GM12873 (cell line): Measurements from ENCODE around the gene INPP4B.

Experiments
- TF ChIP-seq, protein P1 (sequence below): IDR thresholded peaks from 2 replicates; pipeline ENCODE4 v1.5.1; 2012; ENCODE audit warnings: low read depth, mild to moderate bottlenecking, moderate library complexity, low read length, control low read depth; ENCODE audit not compliant: insufficient read depth; ENCODE audit errors: missing control alignments

INPP4B gene

DNA sequence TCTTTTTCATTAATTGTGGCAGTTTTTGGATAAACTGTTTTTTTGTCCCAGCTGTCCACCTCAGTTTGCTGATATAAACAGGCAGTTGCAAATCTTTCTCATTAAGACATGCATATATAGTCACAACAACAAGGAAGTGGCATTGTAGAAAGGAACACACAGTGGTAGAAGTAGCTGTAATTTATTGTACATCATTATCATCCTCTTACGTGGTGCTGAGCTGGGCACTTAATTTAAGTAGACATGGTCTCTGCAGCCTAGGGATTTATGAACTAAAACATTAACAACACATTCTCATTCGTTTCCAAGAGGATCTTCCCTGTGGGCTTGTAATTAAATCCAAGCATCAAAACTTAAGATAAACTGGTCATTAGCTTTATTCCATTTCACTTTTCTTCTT, 500.2 kb downstream of the INPP4B start:
- TF ChIP-seq, protein P1, sequence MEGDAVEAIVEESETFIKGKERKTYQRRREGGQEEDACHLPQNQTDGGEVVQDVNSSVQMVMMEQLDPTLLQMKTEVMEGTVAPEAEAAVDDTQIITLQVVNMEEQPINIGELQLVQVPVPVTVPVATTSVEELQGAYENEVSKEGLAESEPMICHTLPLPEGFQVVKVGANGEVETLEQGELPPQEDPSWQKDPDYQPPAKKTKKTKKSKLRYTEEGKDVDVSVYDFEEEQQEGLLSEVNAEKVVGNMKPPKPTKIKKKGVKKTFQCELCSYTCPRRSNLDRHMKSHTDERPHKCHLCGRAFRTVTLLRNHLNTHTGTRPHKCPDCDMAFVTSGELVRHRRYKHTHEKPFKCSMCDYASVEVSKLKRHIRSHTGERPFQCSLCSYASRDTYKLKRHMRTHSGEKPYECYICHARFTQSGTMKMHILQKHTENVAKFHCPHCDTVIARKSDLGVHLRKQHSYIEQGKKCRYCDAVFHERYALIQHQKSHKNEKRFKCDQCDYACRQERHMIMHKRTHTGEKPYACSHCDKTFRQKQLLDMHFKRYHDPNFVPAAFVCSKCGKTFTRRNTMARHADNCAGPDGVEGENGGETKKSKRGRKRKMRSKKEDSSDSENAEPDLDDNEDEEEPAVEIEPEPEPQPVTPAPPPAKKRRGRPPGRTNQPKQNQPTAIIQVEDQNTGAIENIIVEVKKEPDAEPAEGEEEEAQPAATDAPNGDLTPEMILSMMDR = no peak

- TF ChIP-seq, protein P1 = no peak
Observed at GRCh38 chr4:142341268-142341667, 504.8 kb downstream of the INPP4B start.

DNA sequence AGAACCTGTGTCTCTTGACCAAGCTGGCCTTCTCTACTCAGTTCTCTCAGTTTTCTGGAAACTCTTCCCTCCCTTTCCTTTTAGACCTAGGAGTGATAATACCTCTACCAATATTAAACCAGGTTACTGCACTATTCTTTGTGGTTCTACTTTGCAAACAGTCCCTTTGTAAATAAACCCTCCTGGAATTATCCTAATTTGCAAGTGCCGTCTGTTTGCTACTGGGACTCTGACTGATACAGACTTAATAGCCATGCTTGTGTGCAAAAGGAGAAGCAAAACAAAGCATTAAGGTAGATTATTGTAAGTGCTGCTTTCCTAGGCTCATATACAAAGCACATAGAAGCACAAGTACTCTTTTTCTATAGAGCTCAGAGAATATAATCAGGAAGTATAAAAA, 507.0 kb downstream of the INPP4B start:
- TF ChIP-seq, protein P1 = no peak

GRCh38 chr4:142336251-142336934, 509.7 kb downstream of the INPP4B start:
- TF ChIP-seq, protein P1 = no peak

DNA sequence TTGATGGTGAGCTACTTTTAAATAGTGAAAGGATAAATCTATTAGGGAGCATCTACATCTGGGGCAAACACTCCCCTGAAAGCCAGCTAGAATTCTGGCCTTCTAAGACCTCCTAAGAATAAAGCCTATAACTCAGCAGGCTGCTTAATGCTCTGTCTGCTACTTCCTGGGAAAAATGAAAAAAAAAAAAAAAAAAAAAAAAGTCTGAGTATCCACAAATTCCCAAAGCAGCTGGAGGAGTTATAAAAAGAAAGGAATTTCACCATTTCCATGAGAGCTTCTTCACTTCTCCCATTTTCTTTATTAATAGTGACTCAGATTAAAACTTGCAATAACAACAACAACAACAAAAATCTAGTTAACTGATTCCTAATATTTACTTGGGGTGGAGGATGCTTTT, 511.2 kb downstream of the INPP4B start:
- TF ChIP-seq, protein P1 = no peak

GRCh38 chr4:142331646-142332045, 514.5 kb downstream of the INPP4B start:
- TF ChIP-seq, protein P1 = no peak

- TF ChIP-seq, protein P1 = no peak
Observed at GRCh38 chr4:142331132-142331531, 515.0 kb downstream of the INPP4B start.
